Fibroblast of the aortic adventitia (primary cell): ENCODE measurements around the gene PEX10. TPM values are rescaled to one million over a fixed set of nuclear protein-coding genes. Genes with fewer than 3 reads are reported as not detected.

Source experiments
- DNase-seq: peaks from one replicate; pipeline ENCODE4 v3.0.0-alpha.2; 2010; ENCODE audit warnings: low read depth
- H3K4me3 ChIP-seq: 2 replicates; pipeline ENCODE4 v1.5.1; 2011; ENCODE audit warnings: low read depth, mild to moderate bottlenecking, control low read depth, low read length, moderate library complexity
- total RNA-seq: library from RNA; depleted of rRNA; stranded (reverse); fragments of >200 nt; gene quantifications from 2 replicates; pipeline ENCODE4 v1.2.3, GENCODE V29; 2012; ENCODE audit warnings: low replicate concordance
- TF ChIP-seq, protein P1 (sequence below): IDR thresholded peaks from 2 replicates; pipeline ENCODE4 v1.5.1; 2011; ENCODE audit warnings: mild to moderate bottlenecking, low read length, control low read depth, inconsistent platforms; ENCODE audit not compliant: insufficient read depth

The PEX10 gene
- total RNA-seq, 1 donor = 24.9 TPM

DNA sequence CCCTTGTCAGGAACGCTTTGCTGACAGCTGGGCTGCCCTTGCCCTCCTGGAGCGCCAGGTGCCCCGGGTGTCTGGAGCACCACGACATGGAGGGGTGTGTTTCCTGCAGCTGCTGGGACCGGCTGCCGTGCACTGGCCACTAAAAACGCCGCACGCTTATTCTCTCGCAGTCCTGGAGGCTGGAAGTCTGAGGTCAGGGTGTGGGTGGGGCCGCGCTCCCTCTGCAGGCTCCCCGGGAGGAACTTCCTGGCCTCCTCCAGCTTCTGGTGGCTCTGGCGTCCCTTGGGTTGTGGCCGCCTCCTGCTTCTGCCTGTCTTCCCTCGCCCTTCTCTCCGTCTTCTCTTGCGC lies 35.7 kb upstream of the PEX10 start:
- DNase-seq = no peak
- no peak overlapping the region for H3K4me3 ChIP-seq
- TF ChIP-seq, protein P1, sequence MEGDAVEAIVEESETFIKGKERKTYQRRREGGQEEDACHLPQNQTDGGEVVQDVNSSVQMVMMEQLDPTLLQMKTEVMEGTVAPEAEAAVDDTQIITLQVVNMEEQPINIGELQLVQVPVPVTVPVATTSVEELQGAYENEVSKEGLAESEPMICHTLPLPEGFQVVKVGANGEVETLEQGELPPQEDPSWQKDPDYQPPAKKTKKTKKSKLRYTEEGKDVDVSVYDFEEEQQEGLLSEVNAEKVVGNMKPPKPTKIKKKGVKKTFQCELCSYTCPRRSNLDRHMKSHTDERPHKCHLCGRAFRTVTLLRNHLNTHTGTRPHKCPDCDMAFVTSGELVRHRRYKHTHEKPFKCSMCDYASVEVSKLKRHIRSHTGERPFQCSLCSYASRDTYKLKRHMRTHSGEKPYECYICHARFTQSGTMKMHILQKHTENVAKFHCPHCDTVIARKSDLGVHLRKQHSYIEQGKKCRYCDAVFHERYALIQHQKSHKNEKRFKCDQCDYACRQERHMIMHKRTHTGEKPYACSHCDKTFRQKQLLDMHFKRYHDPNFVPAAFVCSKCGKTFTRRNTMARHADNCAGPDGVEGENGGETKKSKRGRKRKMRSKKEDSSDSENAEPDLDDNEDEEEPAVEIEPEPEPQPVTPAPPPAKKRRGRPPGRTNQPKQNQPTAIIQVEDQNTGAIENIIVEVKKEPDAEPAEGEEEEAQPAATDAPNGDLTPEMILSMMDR = no peak

DNA sequence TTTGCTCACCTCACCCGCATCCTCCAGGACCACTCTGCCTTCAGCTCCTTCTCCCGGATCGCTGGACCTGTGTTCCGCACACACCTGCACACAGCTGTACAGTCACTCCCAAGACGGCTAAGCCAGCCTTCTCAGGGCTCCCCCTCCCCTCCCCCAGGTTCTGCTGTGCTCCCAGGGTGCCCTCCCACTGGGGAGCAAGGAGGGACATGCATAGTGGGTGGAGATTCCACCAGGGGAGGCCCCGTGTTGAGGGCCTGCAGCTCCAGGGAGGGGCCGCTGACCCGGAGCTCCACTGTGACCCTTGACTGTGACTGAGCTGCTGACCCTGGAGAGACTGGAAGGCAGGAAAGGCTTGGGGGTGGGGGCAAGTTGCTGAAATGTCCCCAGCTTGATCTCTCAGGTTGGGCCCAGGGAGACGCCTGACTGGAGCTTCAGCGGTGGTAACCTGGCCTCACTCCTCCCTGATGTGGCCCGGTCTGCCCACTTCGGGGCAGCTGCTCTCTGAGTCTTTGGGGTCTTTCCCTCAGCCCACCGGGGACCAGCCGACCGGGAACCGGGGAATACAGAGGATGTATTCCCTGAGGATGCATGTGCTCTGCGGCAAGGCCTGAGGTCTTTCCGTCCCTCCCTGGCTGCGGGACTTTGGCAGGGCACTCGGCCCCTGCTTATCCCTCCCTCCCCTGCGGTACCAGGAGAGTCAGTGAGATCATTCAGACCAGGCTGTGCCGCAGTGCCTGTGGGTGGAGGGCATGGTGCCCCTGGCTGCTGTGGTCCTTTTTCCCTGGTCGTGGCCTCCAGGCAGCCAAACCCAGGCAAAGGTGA lies 35.1 kb upstream of the PEX10 start:
- TF ChIP-seq, protein P1 = no peak
- no peak for DNase-seq
- H3K4me3 ChIP-seq = no peak overlapping the region

DNA sequence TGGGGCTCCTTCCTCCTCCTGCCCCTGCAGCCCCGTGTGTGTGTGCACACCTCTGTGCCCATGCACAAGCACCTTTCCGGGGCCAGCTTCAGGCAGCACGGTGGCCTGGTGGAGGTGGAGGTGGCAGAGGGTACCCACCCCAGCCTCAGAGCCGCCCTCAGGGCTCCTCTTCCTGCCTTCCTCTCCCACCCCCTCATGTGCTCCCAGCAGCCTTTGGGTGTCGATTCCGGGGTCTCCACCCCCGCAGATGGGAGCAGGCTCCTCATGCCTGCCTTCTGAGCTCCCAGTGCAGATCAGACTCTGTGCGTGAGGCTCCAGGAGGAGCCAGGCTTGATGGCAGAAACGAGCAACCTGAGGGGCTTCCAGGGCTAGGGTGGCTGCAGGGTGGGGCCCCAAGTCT lies 34.5 kb upstream of the PEX10 start:
- H3K4me3 ChIP-seq = no peak overlapping the region
- TF ChIP-seq, protein P1 = no peak
- DNase-seq = no peak

DNA sequence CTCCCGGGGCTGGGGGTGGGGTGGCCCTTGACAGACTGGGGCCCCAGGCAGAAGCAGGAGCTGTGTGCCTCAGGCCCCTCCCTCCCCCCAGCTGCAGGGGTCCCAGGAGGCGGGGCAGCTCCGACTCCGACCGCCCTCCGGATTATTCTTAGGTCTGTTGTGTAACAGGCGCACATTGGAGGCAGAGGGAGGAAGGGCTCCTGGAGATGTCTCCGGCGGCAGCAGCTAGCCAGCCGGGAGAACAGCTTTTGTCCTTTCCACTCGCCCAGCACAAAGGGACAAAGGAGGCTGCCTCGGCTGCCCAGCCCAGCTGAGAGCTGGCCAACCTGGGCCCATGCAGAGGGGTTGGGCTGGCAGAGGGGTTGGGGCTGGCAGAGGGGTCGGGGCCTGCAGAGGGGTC lies 34.0 kb upstream of the PEX10 start:
- TF ChIP-seq, protein P1 = no peak
- DNase-seq = no peak
- no peak overlapping the region for H3K4me3 ChIP-seq

DNA sequence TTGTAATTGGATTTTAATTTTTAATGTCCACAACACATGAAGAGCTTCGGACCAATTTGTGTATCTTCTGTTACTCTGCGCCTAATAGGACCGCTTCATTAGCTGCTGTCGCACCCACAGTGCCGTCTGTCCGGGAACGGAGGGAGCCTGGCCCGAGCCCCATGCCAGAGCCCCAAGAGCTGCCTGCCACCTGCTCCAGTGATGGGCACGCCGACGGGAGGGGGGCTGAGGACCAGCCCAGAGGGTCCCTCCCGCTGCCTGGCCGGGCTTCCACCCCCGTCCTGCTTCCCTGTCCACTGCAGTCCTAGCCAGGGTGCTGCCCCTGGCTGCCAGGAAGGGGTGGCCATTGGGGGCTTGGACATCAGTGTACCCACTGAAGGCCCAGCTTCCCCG lies 33.5 kb upstream of the PEX10 start:
- DNase-seq = no peak
- H3K4me3 ChIP-seq = no peak overlapping the region
- TF ChIP-seq, protein P1 = no peak

DNA sequence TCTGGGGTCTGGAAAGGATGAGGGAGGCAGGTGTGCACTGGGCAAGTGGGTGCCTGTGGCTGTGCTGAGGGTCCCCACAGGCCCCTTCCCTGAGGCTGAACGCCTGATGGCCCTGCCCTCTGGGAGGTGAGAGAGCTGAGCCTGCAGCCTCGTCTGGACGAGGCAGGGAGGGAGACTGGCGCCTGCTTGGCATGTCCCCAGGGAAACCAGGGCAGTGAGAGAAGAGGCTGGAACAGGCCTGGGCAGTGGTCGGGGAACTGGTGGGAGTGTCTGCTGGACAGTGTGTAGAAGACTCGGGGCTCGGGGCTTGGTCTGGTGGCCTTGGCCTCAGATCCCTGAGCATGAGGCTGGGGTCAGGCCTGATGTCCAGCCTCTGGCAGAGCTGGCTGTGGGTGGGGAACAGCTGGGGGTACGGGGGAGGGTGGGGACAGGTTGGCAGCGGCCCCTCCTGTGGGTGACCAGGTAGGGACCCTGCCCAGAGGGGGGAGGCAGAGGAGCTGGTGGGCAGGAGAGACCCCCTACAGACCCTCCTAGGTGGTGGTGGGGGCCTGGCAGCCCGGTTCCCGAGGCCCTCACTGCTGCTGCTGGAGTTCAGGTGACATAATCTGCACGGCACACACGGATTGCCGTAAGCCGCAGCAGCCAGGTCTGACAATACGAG lies 32.9 kb upstream of the PEX10 start:
- TF ChIP-seq, protein P1 = no peak
- H3K4me3 ChIP-seq = no peak overlapping the region
- DNase-seq = no peak
